Measurements from ENCODE around the gene DUS3L.

DUS3L gene, protein sequence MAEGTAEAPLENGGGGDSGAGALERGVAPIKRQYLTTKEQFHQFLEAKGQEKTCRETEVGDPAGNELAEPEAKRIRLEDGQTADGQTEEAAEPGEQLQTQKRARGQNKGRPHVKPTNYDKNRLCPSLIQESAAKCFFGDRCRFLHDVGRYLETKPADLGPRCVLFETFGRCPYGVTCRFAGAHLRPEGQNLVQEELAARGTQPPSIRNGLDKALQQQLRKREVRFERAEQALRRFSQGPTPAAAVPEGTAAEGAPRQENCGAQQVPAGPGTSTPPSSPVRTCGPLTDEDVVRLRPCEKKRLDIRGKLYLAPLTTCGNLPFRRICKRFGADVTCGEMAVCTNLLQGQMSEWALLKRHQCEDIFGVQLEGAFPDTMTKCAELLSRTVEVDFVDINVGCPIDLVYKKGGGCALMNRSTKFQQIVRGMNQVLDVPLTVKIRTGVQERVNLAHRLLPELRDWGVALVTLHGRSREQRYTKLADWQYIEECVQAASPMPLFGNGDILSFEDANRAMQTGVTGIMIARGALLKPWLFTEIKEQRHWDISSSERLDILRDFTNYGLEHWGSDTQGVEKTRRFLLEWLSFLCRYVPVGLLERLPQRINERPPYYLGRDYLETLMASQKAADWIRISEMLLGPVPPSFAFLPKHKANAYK

DNA sequence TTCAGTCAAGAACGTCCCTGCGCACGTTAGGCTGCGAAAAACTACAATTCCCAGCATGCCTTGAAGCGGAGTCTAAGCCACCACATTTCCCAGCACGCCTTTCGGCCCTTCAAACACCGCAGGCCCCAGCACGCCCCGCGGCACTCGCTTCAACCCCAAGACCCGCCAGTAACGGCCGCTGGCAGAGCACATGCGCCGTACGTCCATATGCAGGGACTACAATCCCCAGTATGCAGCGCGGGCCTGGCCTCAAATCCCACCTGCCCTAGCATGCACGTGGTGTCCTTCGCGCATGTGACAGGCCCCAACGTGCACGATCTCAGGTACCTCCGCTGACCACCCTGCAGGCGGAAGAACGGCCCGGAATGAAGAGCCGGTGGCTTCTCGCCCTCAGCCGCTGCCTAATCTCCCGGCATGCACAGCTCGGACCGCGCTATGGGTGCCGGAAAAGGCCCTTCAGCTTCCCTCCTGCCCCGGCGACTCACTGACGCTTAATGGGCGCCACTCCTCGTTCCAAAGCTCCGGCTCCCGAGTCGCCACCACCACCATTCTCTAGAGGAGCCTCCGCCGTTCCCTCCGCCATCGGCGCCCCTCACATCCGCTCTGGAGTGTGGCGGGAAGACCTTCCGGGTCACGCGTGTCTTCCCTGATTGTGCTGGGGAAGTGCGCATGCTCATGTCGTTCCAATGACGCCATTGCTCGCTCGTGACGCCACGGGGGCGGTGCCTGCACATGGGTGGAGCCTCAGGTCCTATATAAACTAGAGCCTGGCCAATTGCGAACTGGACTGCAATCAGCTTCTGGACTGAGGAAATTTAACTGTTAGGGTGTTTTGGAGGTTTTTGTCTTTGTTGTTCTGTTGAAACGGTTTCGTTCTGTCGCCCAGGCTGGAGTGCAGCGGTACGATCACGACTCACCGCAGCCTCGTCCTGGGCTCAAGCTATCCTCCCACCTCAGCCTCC is at the start of gene DUS3L:
TSS of gene DUS3L (minus strand) at position 605 of the 962 bp plus-strand sequence. CDS start at position 583, 22 bp downstream.
- Histone ChIP-seq H3K9ac (peak within 1 kb of the TSS; percentile 93 to 99 (median 96)), H4K20me1 (peaks cover 8 to 46% (median 45%) of the 10 kb centered on the region in 11 experiments; a peak in 19 of 22 replicates), H3K4me1 (peaks cover 6 to 18% (median 8%) of the 10 kb centered on the region in 10 experiments), H3K4me2 (peak within 1 kb of the TSS; percentile 77 to 98 (median 90)), H3K9me3 (replicated peaks in 1 of 11) (no peaks in the 10 kb centered on the region), H3K4me3 (peak within 1 kb of the TSS; percentile 69 to 92 (median 78)), H3K27me3 (no peaks in the 10 kb centered on the region), H3K36me3 (peaks cover 43 to 45% (median 44%) of the 10 kb centered on the region in 11 experiments), H3K27ac (peak within 1 kb of the TSS; percentile 96 to 100 (median 98))
- TF ChIP-seq Cebpa-rat (IDR thresholded peaks at IDR 0.05) = no peak

DNA sequence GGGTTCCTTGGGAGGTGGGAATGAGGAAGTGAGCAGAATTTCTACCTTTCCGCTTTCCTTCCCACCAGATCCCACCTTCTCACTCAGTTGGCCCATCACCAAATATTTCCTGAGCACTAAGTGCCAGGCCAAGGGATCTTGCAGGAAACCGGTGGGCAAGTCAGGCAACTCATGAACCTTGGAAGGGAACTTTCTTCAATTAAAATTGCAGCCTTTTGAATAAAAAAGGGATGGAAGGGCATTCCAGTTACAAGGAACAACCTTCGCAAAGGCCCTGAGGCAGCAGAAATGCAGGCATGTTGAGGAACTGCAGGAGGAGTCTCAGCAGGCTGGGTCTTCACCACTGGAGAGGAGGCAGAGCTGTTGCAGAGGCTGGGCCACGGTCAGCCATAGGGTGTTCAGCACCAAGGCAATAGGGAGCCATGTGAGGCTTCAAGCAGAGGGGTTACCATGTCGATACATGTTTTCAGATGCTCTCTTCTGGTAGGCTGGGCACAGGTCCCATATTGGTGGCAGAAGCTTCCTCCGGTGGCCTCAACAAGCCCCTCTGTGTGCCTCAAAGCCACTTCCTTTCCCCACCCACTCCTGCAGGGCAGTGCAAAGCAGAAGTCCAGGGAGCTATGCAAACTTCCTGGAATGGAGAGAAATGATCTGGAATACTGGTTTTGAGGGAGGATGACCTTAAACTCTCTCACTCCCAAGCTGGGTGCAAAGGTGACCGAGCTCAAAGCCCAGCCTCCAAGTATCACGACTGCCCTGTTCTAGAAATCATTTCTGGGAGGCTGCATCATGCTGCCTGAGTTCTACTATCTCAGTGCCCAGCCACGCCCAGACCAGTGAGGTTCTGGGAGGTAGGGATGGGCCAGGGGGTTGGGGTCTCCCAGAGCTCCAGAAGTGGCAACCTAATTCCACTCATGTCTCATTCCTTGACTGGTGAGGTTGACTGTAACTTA is 48.4 kb upstream of the DUS3L start, which contains the start of gene FUT6:
TSS of gene FUT6 (minus strand) at position 638 of the 953 bp plus-strand sequence. CDS start 7,135 bp downstream, outside the sequence.
- Histone ChIP-seq H3K27me3 (no peaks in the 10 kb centered on the region), H3K4me2 (peak within 1 kb of the TSS; percentile 43 to 81 (median 60)), H3K9me3 (replicated peaks in 1 of 11) (no peaks in the 10 kb centered on the region), H4K20me1 (no peaks in the 10 kb centered on the region), H3K4me3 (0 out of 20 replicates have a peak within 1 kb of the TSS, but pooled peaks of 1 of the 10 experiments have one; percentile 7), H3K27ac (no peak within 1 kb of the TSS), H3K36me3 (no peaks in the 10 kb centered on the region), H3K4me1 (peaks cover 19 to 34% (median 27%) of the 10 kb centered on the region in 10 experiments), H3K9ac (0 out of 22 replicates have a peak within 1 kb of the TSS, but pooled peaks of 1 of the 11 experiments have one; percentile 23)
- no peak for TF ChIP-seq Cebpa-rat (IDR thresholded peaks at IDR 0.05)

DNA sequence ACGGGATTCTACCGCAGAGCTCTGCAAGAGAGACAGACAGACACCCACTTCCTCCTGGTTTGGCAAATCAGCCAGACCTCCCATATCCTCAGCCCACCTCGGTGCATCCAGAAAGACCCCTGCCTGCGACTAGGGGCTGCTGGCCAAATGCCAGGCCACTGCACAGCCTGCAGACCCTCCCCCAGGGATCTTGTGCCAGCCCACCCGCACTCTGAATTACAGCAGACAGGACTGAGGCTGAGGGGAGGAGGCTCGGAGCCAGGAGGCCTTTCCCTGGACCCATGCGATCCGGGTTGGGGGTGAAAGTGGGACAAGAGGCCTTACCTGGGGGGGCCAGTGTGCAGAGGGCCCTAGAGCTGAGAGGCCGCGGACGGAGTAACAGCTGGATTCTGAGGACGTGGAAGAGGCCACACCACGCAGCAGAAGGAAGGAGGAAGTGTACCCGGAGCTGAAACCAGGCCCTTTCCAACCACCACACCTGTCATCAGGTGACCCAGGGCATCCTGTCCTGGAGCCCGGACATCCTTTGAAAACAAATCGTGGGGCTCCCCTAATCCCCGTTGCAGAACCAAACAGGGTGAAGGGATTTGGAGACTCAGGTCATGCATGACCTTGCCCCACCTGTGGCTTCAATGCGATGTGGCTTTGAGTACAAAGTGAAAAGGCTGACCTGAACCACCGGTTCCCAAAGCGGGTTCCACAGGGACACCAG is 47.5 kb upstream of the DUS3L start:
- no peaks in the 10 kb centered on the region for H4K20me1 ChIP-seq
- no peaks in the 10 kb centered on the region for H3K27me3 ChIP-seq
- peaks cover 19 to 34% (median 27%) of the 10 kb centered on the region in 10 experiments for H3K4me1 ChIP-seq
- H3K4me2 ChIP-seq = peak overlapping the region; percentile 43 to 81 (median 60)
- no peak for TF ChIP-seq Cebpa-rat (IDR thresholded peaks at IDR 0.05)
- no peak overlapping the region for H3K4me3 ChIP-seq
- H3K9ac ChIP-seq = 0 out of 22 replicates have a peak overlapping the region, but pooled peaks of 1 of the 11 experiments have one; percentile 23
- H3K27ac ChIP-seq = no peak overlapping the region
- H3K9me3 ChIP-seq (replicated peaks in 1 of 11) = no peaks in the 10 kb centered on the region
- no peaks in the 10 kb centered on the region for H3K36me3 ChIP-seq

DNA sequence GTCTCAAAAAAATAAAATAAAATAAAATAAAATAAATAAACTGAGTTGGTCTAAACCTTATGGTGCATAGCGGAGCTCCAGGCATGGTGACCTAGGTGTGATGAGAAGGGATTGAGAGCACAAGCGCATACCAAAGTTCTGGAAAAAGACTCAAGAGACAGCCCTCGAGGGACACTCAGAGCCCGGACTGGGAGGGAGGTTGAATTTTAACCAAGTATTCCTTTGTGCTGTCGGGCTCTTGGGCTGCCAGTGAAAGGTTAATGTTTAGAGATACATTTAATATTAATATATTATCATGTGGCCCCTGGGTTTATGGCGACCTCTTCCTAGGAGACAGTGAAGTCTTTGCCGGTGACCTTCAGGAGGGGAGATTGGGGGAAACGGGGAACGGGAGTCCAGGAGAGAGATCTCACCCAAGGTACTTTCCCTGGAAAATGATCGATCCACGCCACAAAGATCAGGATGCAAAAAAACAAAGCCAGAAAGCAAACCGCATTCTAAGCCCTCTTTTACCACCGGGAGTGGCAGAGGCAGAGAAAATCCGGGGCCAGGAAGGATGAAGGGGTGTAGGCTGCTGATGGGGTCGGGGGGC is 46.9 kb upstream of the DUS3L start:
- Histone ChIP-seq H3K4me1 (peaks cover 19 to 34% (median 27%) of the 10 kb centered on the region in 10 experiments), H3K9ac (no peak overlapping the region), H3K27me3 (no peaks in the 10 kb centered on the region), H3K9me3 (replicated peaks in 1 of 11) (no peaks in the 10 kb centered on the region), H4K20me1 (no peaks in the 10 kb centered on the region), H3K4me2 (peak overlapping the region; percentile 43 to 81 (median 60); a peak in 19 of 22 replicates), H3K36me3 (no peaks in the 10 kb centered on the region), H3K27ac (no peak overlapping the region), H3K4me3 (no peak overlapping the region)
- no peak for TF ChIP-seq Cebpa-rat (IDR thresholded peaks at IDR 0.05)

DNA sequence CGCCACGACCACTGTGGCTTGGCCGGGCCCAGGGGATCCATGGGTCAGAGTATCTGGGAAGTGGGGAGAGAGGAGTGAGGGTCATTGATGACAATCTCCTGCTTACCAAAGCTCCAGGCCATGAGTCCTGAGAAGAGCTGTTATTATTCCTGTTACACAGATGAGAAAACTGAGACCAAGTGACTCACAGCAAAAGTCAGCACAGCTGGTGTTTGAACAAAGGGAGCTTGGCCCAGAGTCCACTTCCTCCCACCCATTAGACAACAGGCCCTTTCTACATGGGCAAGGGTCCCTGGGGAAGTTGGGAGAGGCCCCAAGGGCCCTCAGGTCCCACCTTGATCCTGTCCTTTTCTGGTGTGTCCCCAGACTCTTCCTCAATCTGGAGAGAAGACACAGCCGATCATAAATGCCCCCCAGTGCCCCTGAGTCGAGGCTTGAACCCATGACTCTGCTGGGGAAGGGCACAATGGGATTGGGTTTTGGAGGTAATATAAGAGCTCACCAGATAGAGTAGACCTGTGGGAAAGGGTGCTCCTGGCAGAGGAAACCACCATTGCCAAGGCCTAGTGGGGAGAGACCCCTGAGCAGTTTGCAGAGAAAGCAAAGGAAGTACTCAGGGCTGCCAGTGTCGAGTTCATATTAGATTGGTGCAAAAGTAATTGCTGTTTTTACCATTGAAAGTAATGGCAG is 41.7 kb upstream of the DUS3L start:
- Histone ChIP-seq H3K27me3 (0 out of 22 replicates have a peak, but pooled peaks cover 0 to 8% (median 0%) of the 10 kb centered on the region in 11 experiments), H3K4me1 (peaks cover 19 to 30% (median 26%) of the 10 kb centered on the region in 10 experiments), H3K9ac (no peak overlapping the region)

DNA sequence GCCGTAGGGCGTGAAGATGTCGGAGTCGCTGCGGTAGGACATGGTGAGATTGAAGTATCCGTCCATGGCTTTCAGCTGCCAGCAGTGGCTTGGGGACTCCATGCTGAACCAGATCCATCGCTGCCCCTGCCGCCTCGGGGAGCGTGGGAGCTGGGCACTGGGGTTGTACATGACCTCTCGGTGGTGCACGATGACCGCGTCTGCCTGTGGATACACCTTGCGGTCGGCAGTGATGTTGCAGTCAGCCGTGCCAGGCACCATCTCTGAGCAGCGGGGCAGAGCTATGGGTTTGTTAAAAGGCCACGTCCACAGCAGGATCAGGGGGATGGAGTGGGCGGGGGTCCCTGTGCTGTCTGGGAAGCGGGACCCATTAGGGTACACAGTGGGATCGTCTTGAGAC is 41.1 kb upstream of the DUS3L start:
- Histone ChIP-seq H3K36me3 (no peaks in the 10 kb centered on the region), H3K4me2 (no peak overlapping the region), H3K4me3 (no peak overlapping the region), H3K4me1 (peaks cover 22 to 33% (median 27%) of the 10 kb centered on the region in 10 experiments), H3K27ac (no peak overlapping the region), H4K20me1 (peaks cover 0 to 6% (median 0%) of the 10 kb centered on the region in 11 experiments; a peak in 5 of 22 replicates), H3K9ac (no peak overlapping the region), H3K9me3 (replicated peaks in 1 of 11) (no peaks in the 10 kb centered on the region), H3K27me3 (0 out of 22 replicates have a peak, but pooled peaks cover 0 to 8% (median 0%) of the 10 kb centered on the region in 11 experiments)
- no peak for TF ChIP-seq Cebpa-rat (IDR thresholded peaks at IDR 0.05)

More for the DNA sequence above, 41.7 kb upstream of the DUS3L start:
- Histone ChIP-seq H4K20me1 (peaks cover 0 to 6% (median 0%) of the 10 kb centered on the region in 11 experiments; a peak in 5 of 22 replicates), H3K9me3 (replicated peaks in 1 of 11) (no peaks in the 10 kb centered on the region), H3K4me3 (no peak overlapping the region), H3K27ac (no peak overlapping the region), H3K4me2 (no peak overlapping the region), H3K36me3 (no peaks in the 10 kb centered on the region)
- TF ChIP-seq Cebpa-rat (IDR thresholded peaks at IDR 0.05) = no peak
